Astrocyte of the hippocampus (primary cell): ENCODE measurements around the gene SYNE1.
"Not testable (repeated sequence)": the region's sequence is repeated elsewhere in the genome, so short reads cannot be mapped to it uniquely, and the experiment has no call there.

Experiments
- DNase-seq: peaks from one replicate; pipeline ENCODE4 v3.0.0; 2011; ENCODE audit warnings: low read depth, low spot score

The SYNE1 gene

GRCh38 chr6:152098683-152099082 lies 538.5 kb downstream of the SYNE1 start:
- DNase-seq, result no peak

GRCh38 chr6:152096863-152097496 lies 540.2 kb downstream of the SYNE1 start:
- peak; percentile 32 for DNase-seq

GRCh38 chr6:152094992-152095592 lies 542.1 kb downstream of the SYNE1 start:
- peak; percentile 95 for DNase-seq

- no peak for DNase-seq
Measured at GRCh38 chr6:152094276-152094675, 542.9 kb downstream of the SYNE1 start.

- no peak for DNase-seq
Measured at GRCh38 chr6:152093711-152094110, 543.5 kb downstream of the SYNE1 start.

- peak; percentile 72 for DNase-seq
Measured at GRCh38 chr6:152091851-152092341, 545.3 kb downstream of the SYNE1 start.

- DNase-seq, result no peak
Measured at GRCh38 chr6:152091201-152091600, 546.0 kb downstream of the SYNE1 start.

GRCh38 chr6:152089992-152090391 lies 547.2 kb downstream of the SYNE1 start:
- peak; percentile 86 for DNase-seq

GRCh38 chr6:152087701-152088100 lies 549.5 kb downstream of the SYNE1 start:
- DNase-seq, result no peak

- DNase-seq, result peak; percentile 73
Measured at GRCh38 chr6:152087096-152087495, 550.1 kb downstream of the SYNE1 start.

GRCh38 chr6:152086223-152086873 lies 550.8 kb downstream of the SYNE1 start:
- DNase-seq, result peak; percentile 17

GRCh38 chr6:152085451-152085921 lies 551.7 kb downstream of the SYNE1 start:
- no peak for DNase-seq

GRCh38 chr6:152078804-152079203 lies 558.4 kb downstream of the SYNE1 start:
- no peak for DNase-seq

- no peak for DNase-seq
Measured at GRCh38 chr6:152078001-152078400, 559.2 kb downstream of the SYNE1 start.

- not testable (repeated sequence) for DNase-seq
Measured at GRCh38 chr6:152076242-152076641, 560.9 kb downstream of the SYNE1 start.

GRCh38 chr6:152071843-152072242 lies 565.3 kb downstream of the SYNE1 start:
- no peak for DNase-seq
